HG02884 (cell line): ENCODE measurements around the gene STX16.

ENCODE experiments used
- ATAC-seq: cut with Tn5 transposase; IDR thresholded peaks from one replicate; pipeline ENCODE4 v1.9.1; 2021; ENCODE audit warnings: mild to moderate bottlenecking, moderate library complexity; ENCODE audit not compliant: unreplicated experiment

STX16 gene

GRCh38 chr20:58709013-58709702, 58.1 kb downstream of the STX16 start:
- no peak for ATAC-seq

DNA sequence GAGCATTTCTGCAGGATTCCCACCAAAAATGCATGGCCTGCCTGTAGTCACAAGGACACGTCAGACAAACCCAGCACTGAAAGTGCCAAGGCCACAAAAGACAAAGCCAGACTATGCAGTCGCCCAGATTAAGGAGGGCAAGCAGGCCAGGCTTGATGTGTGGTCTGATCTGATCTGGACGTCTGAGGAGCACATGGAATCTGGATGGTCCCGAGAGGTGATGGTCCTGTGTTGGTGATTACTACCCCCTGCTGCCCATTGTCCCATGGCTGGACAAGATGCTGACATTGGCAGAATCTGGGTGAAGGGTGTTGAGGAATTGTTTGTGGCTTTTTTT, 58.6 kb downstream of the STX16 start:
- no peak for ATAC-seq

GRCh38 chr20:58710481-58711265, 59.6 kb downstream of the STX16 start:
- ATAC-seq, result no peak

DNA sequence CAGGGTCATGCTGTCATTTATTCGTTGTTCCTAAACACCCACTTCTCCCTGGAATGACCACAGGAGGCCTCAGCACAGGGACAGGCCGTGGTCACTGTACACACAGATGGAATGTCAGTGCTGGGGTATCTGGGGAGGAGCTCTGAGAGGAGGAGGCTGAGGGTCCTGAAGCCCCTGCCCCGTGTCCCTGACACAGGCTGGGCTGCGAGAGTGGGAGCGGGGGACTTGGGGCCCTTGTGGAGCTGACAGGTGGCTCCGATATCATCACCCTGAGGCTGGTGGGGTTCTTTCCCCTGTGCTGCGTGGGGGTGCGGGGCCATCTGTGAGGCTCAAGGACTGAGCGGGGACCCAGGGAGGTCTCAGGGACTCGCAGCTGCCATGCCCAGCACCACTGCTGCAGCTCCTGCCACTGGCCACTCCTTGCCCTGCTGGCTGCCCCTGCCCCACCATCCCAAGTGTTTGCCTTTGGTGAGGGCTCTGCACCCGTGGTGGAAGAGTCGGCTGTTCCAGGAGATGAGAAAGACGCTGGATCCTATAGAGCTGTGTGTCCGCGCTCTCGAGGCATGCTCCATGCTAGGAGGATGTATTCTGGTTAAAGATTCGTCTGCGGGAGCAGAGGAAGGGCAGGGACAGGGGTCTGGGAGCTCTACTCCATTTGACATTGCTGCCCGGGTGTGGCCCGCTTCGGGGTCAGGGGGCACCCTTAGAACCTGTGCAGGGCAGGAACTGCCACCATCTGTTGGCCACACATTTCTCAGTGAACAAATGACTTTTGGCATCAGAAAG, 60.4 kb downstream of the STX16 start:
- ATAC-seq, result no peak

DNA sequence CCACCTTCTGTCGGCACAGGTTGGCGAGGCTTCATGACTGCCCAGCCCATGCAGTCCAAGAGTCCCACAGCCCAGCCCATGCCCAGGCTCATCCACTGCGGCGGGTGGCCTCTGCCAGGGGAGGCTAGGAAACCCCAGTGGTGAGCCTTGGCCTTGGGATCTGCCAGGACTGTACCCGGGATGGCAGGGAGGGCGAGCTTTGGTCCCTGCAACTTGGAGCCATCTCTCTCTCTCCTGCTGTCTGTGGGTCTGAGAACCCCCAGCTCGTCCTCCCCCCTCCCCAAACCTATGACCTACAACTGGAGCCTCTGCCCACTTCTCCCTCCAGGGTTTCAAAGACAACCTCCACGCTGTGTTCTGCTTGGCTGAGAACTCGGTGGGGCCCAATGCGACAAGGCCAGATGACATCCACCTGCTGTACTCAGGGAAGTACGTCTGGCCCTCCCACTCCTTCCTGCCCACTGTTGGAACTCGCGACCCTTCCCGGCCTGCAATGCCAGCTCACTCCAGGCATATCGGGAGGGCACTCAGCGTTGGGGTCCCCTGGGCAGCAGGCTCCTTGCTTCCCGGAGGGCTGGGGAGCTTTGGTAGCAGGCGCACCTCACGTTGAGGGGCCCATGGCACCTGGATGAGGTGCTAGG, 61.2 kb downstream of the STX16 start:
- ATAC-seq, result no peak

- ATAC-seq, result no peak
Measured at GRCh38 chr20:58712806-58713731, 62.0 kb downstream of the STX16 start.

GRCh38 chr20:58713801-58714339, 62.8 kb downstream of the STX16 start:
- ATAC-seq, result no peak

DNA sequence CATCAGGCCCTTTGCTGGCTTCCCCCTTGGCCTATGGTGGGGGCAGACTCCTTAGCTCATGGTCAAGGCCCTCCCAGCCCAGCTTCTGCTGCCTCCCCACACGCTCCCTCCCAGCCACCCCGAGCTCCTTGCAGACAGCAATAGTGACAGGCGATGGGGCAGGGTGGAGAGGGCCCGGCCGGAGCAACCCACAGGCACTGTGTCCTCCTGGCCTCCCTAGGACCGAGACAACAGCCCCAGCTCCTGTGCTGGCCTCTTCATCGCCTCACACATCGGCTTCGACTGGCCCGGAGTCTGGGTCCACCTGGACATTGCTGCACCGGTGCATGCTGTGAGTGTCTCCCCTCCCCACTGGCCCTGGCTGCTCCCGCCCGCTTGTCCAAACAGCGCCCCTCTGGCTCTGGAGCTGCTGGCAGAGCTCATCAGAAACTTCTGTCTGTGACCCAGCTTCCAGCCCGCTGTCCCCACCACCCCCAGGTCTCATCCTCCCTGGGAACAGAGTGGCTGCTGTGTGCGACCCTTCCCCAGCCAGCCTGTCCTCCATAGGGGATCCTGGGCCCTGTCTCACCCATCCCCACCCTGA, 63.3 kb downstream of the STX16 start:
- no peak for ATAC-seq

DNA sequence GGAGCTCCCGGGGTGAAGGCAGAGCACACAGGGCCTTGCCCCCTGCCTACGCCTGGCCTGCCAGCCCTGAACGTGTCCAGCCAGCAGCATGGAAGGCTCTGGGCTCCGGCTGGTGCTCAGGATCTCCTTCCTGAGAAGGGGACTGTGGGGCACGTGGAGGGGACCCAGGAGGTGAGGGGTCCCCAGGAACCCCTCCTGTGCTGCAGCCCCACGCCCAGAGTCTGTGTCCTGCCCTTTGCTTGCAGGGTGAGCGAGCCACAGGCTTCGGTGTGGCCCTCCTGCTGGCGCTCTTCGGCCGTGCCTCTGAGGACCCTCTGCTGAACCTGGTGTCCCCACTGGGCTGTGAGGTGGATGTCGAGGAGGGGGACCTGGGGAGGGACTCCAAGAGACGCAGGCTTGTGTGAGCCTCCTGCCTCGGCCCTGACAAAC, 63.9 kb downstream of the STX16 start:
- ATAC-seq, result no peak

- no peak for ATAC-seq
Measured at GRCh38 chr20:58715391-58715800, 64.3 kb downstream of the STX16 start.

- ATAC-seq, result no peak
Measured at GRCh38 chr20:58715801-58716475, 64.9 kb downstream of the STX16 start.

DNA sequence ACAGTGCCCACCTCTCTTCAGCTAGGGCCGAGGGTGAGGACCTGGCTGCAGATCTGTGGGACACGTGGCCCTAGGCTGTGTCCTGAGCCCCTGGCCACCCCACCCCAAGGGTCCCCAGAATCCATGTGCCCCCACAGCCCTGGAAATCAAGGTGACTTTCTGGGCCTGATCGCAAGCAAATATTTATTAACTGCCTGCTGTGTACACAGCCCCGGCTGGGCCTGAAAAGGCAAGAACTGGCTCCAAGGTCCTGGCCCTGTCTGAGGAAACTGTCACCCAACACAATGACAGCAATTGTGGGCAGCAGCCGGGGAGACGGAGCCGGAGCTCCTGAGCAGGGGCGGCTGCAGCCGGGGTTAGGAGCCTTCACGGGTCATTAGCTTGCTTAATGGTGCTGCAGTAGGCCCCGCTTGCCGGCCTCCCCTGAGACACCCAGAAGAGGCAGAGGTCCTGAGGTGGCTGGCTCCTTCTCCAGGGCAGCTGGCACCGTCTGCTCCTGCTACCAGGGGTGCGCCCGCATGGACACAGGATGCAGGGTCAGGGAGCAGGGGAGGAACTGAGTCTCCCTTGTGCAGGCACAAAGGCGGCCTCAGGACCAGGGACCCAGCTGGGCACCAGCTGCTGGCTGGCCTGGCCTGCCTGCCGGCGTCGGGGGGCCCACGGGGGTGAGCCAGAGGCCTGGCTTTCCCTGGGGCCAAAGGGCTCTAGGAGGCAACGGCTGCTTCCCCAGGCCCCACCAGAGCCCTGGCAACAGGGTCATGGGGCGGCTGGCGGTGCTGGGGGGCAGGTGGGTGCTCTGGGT, 65.6 kb downstream of the STX16 start:
- no peak for ATAC-seq

DNA sequence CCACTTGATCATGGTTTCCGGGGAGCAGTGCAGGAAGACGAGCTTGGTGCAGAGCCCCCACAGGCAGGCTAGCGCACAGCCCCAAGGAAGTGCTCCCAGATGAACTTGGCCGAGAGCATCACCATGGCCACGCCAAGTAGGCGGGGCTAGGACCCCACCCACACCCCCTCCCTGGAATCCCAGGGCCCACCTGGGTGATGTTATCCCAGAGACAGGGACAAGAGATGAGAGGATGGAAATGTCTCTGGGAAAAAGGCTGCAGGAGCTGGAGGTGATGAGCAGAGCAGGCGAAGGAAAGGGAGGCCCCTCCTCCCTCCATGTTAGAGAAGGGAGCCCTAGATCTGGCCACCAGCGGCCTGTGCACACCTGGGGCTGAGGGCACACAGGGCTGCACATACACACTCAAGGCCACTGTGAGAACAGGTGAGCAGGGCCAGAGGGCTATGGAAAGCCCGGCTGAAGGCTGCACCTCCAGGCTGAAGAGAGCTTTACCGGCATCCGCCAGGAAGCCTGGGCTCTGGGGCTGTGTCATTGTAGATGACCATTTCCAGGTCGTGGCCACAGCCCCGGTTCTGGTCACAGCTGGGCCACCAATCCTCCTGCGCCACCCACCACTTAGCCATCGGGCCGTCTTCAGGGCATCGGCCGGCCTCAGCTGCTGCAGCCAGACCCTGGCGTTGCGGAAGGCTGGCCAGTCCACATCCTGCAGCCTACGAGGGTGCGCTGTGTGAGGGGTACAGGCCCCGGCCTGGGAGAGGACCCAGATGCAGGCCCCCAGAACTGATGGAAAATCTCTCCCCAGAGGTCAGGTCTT, 66.4 kb downstream of the STX16 start:
- no peak for ATAC-seq

DNA sequence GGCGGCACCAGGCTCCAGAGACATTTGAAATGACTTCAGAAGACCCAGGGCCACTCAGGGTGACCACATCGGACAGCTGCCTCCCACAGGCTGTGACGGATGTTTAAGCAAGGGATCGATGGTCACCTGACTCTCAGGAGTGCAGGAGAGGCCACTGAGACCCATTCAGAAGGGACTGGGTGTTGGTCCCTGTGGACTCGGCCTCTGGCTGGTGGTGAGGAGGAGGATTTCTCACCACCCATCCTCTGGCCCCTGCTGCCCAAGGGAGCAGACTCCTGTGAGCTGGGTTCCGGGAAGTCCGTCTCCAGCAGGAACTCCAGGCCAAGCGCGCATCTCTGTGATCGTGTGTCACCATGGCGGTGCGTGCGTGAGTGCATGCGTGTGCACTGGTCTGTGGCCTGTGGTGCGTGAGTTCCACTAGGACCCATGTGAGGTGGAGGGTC, 67.1 kb downstream of the STX16 start:
- ATAC-seq, result no peak

DNA sequence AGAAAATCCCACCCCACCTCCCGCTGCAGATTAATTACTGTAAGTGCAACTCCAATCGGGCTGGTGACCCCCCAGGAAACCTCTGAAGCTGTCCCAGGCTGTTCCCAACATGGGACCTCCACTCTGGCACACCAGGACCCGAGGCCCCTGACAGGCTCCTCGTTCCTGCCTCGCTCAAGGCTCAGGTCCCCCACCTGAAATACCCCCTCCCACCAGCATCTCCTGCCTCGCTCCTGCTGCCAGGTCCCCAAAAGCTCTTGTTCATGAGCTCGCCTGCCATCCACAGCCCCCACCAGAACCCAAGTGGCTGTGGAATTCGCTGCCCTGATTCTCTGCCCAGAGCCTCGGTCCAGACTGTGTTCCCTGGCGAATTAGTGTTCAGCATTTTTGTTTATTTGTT, 67.6 kb downstream of the STX16 start:
- ATAC-seq, result no peak

DNA sequence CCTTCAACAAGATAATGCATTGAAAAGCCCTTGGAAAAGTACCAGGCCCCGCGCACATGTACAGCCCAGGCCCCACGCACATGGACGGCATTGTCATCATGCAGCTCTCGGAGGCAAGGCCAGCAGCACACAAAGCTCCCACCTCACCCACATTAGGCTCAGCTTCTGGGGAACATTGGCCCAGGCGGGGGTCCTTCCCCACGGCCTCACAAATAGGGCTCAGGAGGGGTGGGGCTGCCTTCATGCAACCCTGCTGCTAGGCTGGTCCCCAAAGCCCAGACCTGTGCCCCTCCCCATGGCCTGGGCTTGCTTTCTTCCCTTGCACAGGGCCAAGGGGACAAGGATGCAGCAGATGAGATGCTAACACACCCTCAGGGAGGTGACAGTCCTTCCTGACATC, 68.2 kb downstream of the STX16 start:
- no peak for ATAC-seq

DNA sequence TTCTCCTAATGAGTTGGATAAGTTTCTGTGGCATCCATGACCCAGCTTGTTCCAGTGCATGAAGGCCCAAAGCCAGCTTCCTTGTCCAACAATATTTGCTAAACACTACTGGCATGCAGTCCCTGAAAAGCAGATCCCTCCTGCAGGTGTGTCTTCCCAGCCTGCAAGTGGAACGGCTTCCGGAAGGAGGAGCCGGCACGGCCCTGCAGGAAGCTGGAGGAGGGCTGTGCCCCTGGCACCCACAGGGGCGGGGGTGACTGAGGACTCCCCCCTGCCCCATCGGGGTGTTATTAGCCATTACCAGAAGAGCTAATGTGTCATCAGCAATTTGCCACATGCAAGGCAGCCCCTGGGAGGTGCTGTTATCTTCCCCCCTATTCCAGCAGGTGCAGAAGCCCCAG, 68.9 kb downstream of the STX16 start:
- no peak for ATAC-seq
